Memory B cell (primary cell): ENCODE data around the gene BTNL8.
"Not testable (repeated sequence)": the region's sequence is repeated elsewhere in the genome, so short reads cannot be mapped to it uniquely, and the experiment has no call there.

Source experiments
- ATAC-seq: fragments of 150-1000 bp; cut with Tn5 transposase; 2 replicates; pipeline ENCODE4 v1.10.0; 2021; ENCODE audit warnings: low read depth, mild to moderate bottlenecking, moderate library complexity
- DNase-seq, 2 donors: peaks; one replicate each; pipeline ENCODE4 v3.0.0; 2022; ENCODE audit warnings: low spot score in 2 of 2
- H3K27ac Mint-ChIP-seq: one replicate; pipeline ENCODE4 v1.8.0; 2022; ENCODE audit warnings: mild to moderate bottlenecking, moderate library complexity, mixed read lengths
- H3K27me3 Mint-ChIP-seq: one replicate; pipeline ENCODE4 v1.8.0; 2022; ENCODE audit warnings: mixed read lengths
- H3K36me3 Mint-ChIP-seq: one replicate; pipeline ENCODE4 v1.8.0; 2022; ENCODE audit warnings: mild to moderate bottlenecking, mixed read lengths
- H3K4me1 Mint-ChIP-seq: one replicate; pipeline ENCODE4 v1.8.0; 2022; ENCODE audit warnings: mixed read lengths
- H3K4me3 Mint-ChIP-seq: one replicate; pipeline ENCODE4 v1.8.0; 2022; ENCODE audit warnings: mild to moderate bottlenecking, moderate library complexity, mixed read lengths
- H3K9me3 Mint-ChIP-seq: one replicate; pipeline ENCODE4 v1.8.0; 2022; ENCODE audit warnings: mixed read lengths

BTNL8 gene

GRCh38 chr5:180869587-180869986 is 29.4 kb upstream of the BTNL8 start:
- H3K36me3 Mint-ChIP-seq = no peaks in the 10 kb centered on the region
- no peak overlapping the region for H3K4me3 Mint-ChIP-seq
- DNase-seq (no peak), ATAC-seq (no peak)
- peaks cover 10% of the 10 kb centered on the region for H3K4me1 Mint-ChIP-seq
- H3K9me3 Mint-ChIP-seq = no peaks in the 10 kb centered on the region
- H3K27ac Mint-ChIP-seq = no peak overlapping the region
- H3K27me3 Mint-ChIP-seq = peaks cover 3% of the 10 kb centered on the region

- no peak for DNase-seq
- H3K27ac Mint-ChIP-seq = no peak overlapping the region
- H3K36me3 Mint-ChIP-seq = no peaks in the 10 kb centered on the region
- H3K9me3 Mint-ChIP-seq = no peaks in the 10 kb centered on the region
- no peak for ATAC-seq
- no peak overlapping the region for H3K4me3 Mint-ChIP-seq
- peaks cover 10% of the 10 kb centered on the region for H3K4me1 Mint-ChIP-seq
- peaks cover 3% of the 10 kb centered on the region for H3K27me3 Mint-ChIP-seq
Measured at GRCh38 chr5:180870276-180871068, 28.5 kb upstream of the BTNL8 start.

GRCh38 chr5:180872419-180872818 is 26.5 kb upstream of the BTNL8 start:
- no peak for ATAC-seq
- Mint-ChIP-seq H3K27me3 (peaks cover 3% of the 10 kb centered on the region), H3K27ac (no peak overlapping the region), H3K4me1 (peaks cover 10% of the 10 kb centered on the region), H3K9me3 (no peaks in the 10 kb centered on the region), H3K36me3 (no peaks in the 10 kb centered on the region), H3K4me3 (no peak overlapping the region)
- no peak for DNase-seq

GRCh38 chr5:180873615-180874520 is 25.1 kb upstream of the BTNL8 start:
- H3K4me3 Mint-ChIP-seq = no peak overlapping the region
- H3K4me1 Mint-ChIP-seq = peaks cover 6% of the 10 kb centered on the region
- H3K27me3 Mint-ChIP-seq = no peaks in the 10 kb centered on the region
- no peaks in the 10 kb centered on the region for H3K36me3 Mint-ChIP-seq
- H3K27ac Mint-ChIP-seq = no peak overlapping the region
- no peaks in the 10 kb centered on the region for H3K9me3 Mint-ChIP-seq
- DNase-seq = no peak
- ATAC-seq = peak; percentile 85

GRCh38 chr5:180874804-180875582 is 24.0 kb upstream of the BTNL8 start:
- no peaks in the 10 kb centered on the region for H3K9me3 Mint-ChIP-seq
- no peaks in the 10 kb centered on the region for H3K36me3 Mint-ChIP-seq
- H3K4me3 Mint-ChIP-seq = no peak overlapping the region
- no peaks in the 10 kb centered on the region for H3K27me3 Mint-ChIP-seq
- ATAC-seq (no peak), DNase-seq (no peak)
- H3K4me1 Mint-ChIP-seq = peaks cover 3% of the 10 kb centered on the region
- H3K27ac Mint-ChIP-seq = no peak overlapping the region

GRCh38 chr5:180875860-180876426 is 23.0 kb upstream of the BTNL8 start:
- Mint-ChIP-seq H3K27ac (no peak overlapping the region), H3K9me3 (no peaks in the 10 kb centered on the region), H3K27me3 (no peaks in the 10 kb centered on the region), H3K4me1 (peaks cover 3% of the 10 kb centered on the region), H3K36me3 (no peaks in the 10 kb centered on the region), H3K4me3 (no peak overlapping the region)
- DNase-seq (no peak), ATAC-seq (no peak)

GRCh38 chr5:180885845-180886529 is 13.0 kb upstream of the BTNL8 start:
- ATAC-seq, H3K9me3 Mint-ChIP-seq, DNase-seq, H3K4me1 Mint-ChIP-seq, H3K36me3 Mint-ChIP-seq, H3K4me3 Mint-ChIP-seq, H3K27ac Mint-ChIP-seq: not testable (repeated sequence)
- peaks cover 24% of the 10 kb centered on the region for H3K27me3 Mint-ChIP-seq

- Mint-ChIP-seq H3K9me3 (peaks cover 5% of the 10 kb centered on the region), H3K4me1 (no peaks in the 10 kb centered on the region), H3K36me3 (peaks cover 6% of the 10 kb centered on the region), H3K27me3 (peaks cover 22% of the 10 kb centered on the region), H3K27ac (no peak overlapping the region), H3K4me3 (no peak overlapping the region)
- ATAC-seq (no peak), DNase-seq (no peak)
Measured at GRCh38 chr5:180889381-180889780, 9.6 kb upstream of the BTNL8 start.

- not testable (repeated sequence) for H3K9me3 Mint-ChIP-seq, H3K4me3 Mint-ChIP-seq, H3K4me1 Mint-ChIP-seq, ATAC-seq, H3K27ac Mint-ChIP-seq, H3K36me3 Mint-ChIP-seq, DNase-seq
- H3K27me3 Mint-ChIP-seq = peaks cover 12% of the 10 kb centered on the region
Measured at GRCh38 chr5:180895330-180895729, 3.6 kb upstream of the BTNL8 start.

- peaks cover 1% of the 10 kb centered on the region for H3K27me3 Mint-ChIP-seq
- H3K4me1 Mint-ChIP-seq = no peaks in the 10 kb centered on the region
- H3K9me3 Mint-ChIP-seq = peaks cover 2% of the 10 kb centered on the region
- H3K27ac Mint-ChIP-seq = no peak overlapping the region
- DNase-seq = no peak
- H3K36me3 Mint-ChIP-seq = no peaks in the 10 kb centered on the region
- H3K4me3 Mint-ChIP-seq = no peak overlapping the region
- no peak for ATAC-seq
Measured at GRCh38 chr5:180900178-180900577, 1.2 kb downstream of the BTNL8 start.

- no peak overlapping the region for H3K4me3 Mint-ChIP-seq
- H3K4me1 Mint-ChIP-seq = no peaks in the 10 kb centered on the region
- no peak for DNase-seq
- H3K27me3 Mint-ChIP-seq = peaks cover 3% of the 10 kb centered on the region
- no peaks in the 10 kb centered on the region for H3K36me3 Mint-ChIP-seq
- no peak for ATAC-seq
- H3K9me3 Mint-ChIP-seq = no peaks in the 10 kb centered on the region
- peak overlapping the region; percentile 26 for H3K27ac Mint-ChIP-seq
Measured at GRCh38 chr5:180901319-180902009, 2.5 kb downstream of the BTNL8 start.

- Mint-ChIP-seq H3K9me3 (no peaks in the 10 kb centered on the region), H3K4me1 (no peaks in the 10 kb centered on the region), H3K36me3 (no peaks in the 10 kb centered on the region), H3K4me3 (no peak overlapping the region), H3K27me3 (peaks cover 20% of the 10 kb centered on the region), H3K27ac (no peak overlapping the region)
- ATAC-seq (no peak), DNase-seq (no peak)
Measured at GRCh38 chr5:180908400-180908799, 9.4 kb downstream of the BTNL8 start.
